ENCODE data around the gene NTN5.

- TF ChIP-seq, protein P1, sequence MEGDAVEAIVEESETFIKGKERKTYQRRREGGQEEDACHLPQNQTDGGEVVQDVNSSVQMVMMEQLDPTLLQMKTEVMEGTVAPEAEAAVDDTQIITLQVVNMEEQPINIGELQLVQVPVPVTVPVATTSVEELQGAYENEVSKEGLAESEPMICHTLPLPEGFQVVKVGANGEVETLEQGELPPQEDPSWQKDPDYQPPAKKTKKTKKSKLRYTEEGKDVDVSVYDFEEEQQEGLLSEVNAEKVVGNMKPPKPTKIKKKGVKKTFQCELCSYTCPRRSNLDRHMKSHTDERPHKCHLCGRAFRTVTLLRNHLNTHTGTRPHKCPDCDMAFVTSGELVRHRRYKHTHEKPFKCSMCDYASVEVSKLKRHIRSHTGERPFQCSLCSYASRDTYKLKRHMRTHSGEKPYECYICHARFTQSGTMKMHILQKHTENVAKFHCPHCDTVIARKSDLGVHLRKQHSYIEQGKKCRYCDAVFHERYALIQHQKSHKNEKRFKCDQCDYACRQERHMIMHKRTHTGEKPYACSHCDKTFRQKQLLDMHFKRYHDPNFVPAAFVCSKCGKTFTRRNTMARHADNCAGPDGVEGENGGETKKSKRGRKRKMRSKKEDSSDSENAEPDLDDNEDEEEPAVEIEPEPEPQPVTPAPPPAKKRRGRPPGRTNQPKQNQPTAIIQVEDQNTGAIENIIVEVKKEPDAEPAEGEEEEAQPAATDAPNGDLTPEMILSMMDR (IDR thresholded peaks at IDR 0.05; ENCODE audit: insufficient read depth, low read depth, low read length), result no peak
- TF ChIP-seq EZH2 (IDR thresholded peaks at IDR 0.05; ENCODE audit: insufficient read depth, low read length), result no peak
These were observed 56.8 kb downstream of the NTN5 start for GRCh38 chr19:48616041-48616436.
